H1 (cell line): Measurements from ENCODE around the gene ASPG. TPM values are rescaled to one million over a fixed set of nuclear protein-coding genes. Genes with fewer than 3 reads are reported as not detected.

Source experiments
- CTCF ChIA-PET: fragments of 300-600 bp; sonication (Branson Sonifier 250); formaldehyde crosslinking; loops from one replicate; lab custom pipeline; 2021; ENCODE audit not compliant: partially characterized antibody; lab: Charles Lee
- POLR2A ChIA-PET: fragments of 300-600 bp; sonication (Branson Sonifier 250); formaldehyde crosslinking; loops from one replicate; lab custom pipeline; 2021; ENCODE audit warnings: inconsistent platforms; ENCODE audit not compliant: partially characterized antibody; lab: Charles Lee
- DNase-seq, 2 experiments: peaks; one replicate each; pipeline versions ENCODE4 v3.0.0 to v3.0.0-alpha.2; 2010 to 2022; ENCODE audit warnings: low spot score in 2 of 2, low read depth in 1 of 2, mixed read lengths in 1 of 2
- FAIRE-seq: peaks from 2 replicates; lab custom pipeline; 2011; peaks lifted over from hg19 to GRCh38; lab: Jason Lieb, UNC
- H2AFZ ChIP-seq: 2 replicates; pipeline ENCODE4 v1.8.1; 2012; ENCODE audit warnings: low read length, inconsistent platforms
- H2AK5ac ChIP-seq: 2 replicates; pipeline ENCODE4 v1.6.1; 2013; ENCODE audit warnings: low read depth, low read length
- H2BK120ac ChIP-seq: replicated peaks from 2 replicates; pipeline ENCODE3; 2013; ENCODE audit warnings: low read depth, low read length, inconsistent platforms
- H2BK12ac ChIP-seq: 2 replicates; pipeline ENCODE4 v1.6.1; 2013; ENCODE audit warnings: low read depth, low read length
- H2BK15ac ChIP-seq: 2 replicates; pipeline ENCODE4 v1.6.1; 2013; ENCODE audit warnings: low read length
- H2BK20ac ChIP-seq: 2 replicates; pipeline ENCODE4 v1.6.1; 2013; ENCODE audit warnings: low read length
- H2BK5ac ChIP-seq: 2 replicates; pipeline ENCODE4 v1.6.1; 2013; ENCODE audit warnings: low read depth, low read length
- H3K14ac ChIP-seq: 2 replicates; pipeline ENCODE4 v1.6.1; 2013; ENCODE audit warnings: inconsistent platforms; ENCODE audit not compliant: insufficient read length
- H3K18ac ChIP-seq: 2 replicates; pipeline ENCODE4 v1.6.1; 2013; ENCODE audit warnings: low read length; ENCODE audit errors: extremely low read depth
- H3K23ac ChIP-seq: 2 replicates; pipeline ENCODE4 v1.6.1; 2013; ENCODE audit warnings: inconsistent platforms; ENCODE audit not compliant: insufficient read length
- H3K23me2 ChIP-seq: 2 replicates; pipeline ENCODE4 v1.6.1; 2013; ENCODE audit warnings: low read depth, low read length
- H3K27ac ChIP-seq: 2 replicates; pipeline ENCODE4 v1.6.1; 2011; ENCODE audit warnings: low read depth, low read length, inconsistent platforms
- H3K27me3 ChIP-seq, 4 experiments: replicated peaks in 1 of 4; 1 replicate in 1 of 4; 2 replicates in 3 of 4; pipeline versions ENCODE4 v1.6.1 to v1.8.1; 2011 to 2013; ENCODE audit warnings: low read length in 3 of 4, mild to moderate bottlenecking in 3 of 4, inconsistent platforms in 2 of 4, mixed read lengths in 2 of 4, moderate library complexity in 1 of 4; ENCODE audit not compliant: control insufficient read depth in 3 of 4, insufficient read depth in 3 of 4; ENCODE audit errors: extremely low read depth in 1 of 4
- H3K36me3 ChIP-seq, 4 experiments: 2 replicates each; pipeline versions ENCODE4 v1.6.1 to v1.8.1; 2011 to 2013; ENCODE audit warnings: mild to moderate bottlenecking in 4 of 4, low read length in 3 of 4, moderate library complexity in 2 of 4, control low read depth in 1 of 4, inconsistent platforms in 1 of 4; ENCODE audit not compliant: insufficient read depth in 4 of 4, control insufficient read depth in 2 of 4
- H3K4ac ChIP-seq: replicated peaks from 2 replicates; pipeline ENCODE3; 2013; ENCODE audit warnings: low read length, low read depth, mixed read lengths, inconsistent platforms; ENCODE audit not compliant: insufficient read length
- H3K4me1 ChIP-seq, 4 experiments: replicated peaks in 1 of 4; 1 replicate in 1 of 4; 2 replicates in 3 of 4; pipeline versions ENCODE4 v1.6.1 to v1.8.1; 2011 to 2013; ENCODE audit warnings: low read length in 3 of 4, inconsistent platforms in 2 of 4, mixed read lengths in 1 of 4; ENCODE audit not compliant: insufficient read depth in 4 of 4, control insufficient read depth in 3 of 4
- H3K4me2 ChIP-seq, 2 experiments: 2 replicates each; pipeline versions ENCODE4 v1.6.1 to v1.8.1; 2011 to 2013; ENCODE audit warnings: low read depth in 2 of 2, low read length in 2 of 2, control low read depth in 1 of 2, inconsistent platforms in 1 of 2, mild to moderate bottlenecking in 1 of 2; ENCODE audit not compliant: insufficient read depth in 1 of 2
- H3K4me3 ChIP-seq, 4 experiments: fragments of 200-600, 300-600 bp in 1 of 4; sonication (generic), shearing (Covaris generic), sonication (Bioruptor Twin) in 1 of 4; 2 replicates each; pipeline versions ENCODE4 v1.5.1 to v1.8.1; 2011 to 2016; ENCODE audit warnings: low read length in 4 of 4, low read depth in 3 of 4, control low read depth in 2 of 4, inconsistent platforms in 2 of 4, mild to moderate bottlenecking in 2 of 4, mixed read lengths in 1 of 4, moderate library complexity in 1 of 4; ENCODE audit not compliant: insufficient read depth in 2 of 4; ENCODE audit errors: extremely low read depth in 1 of 4
- H3K56ac ChIP-seq: replicated peaks from 2 replicates; pipeline ENCODE3; 2013; ENCODE audit warnings: low read depth, mild to moderate bottlenecking, mixed read lengths, low read length, inconsistent platforms; ENCODE audit not compliant: insufficient read length
- H3K79me1 ChIP-seq: 2 replicates; pipeline ENCODE4 v1.6.1; 2013; ENCODE audit warnings: low read depth, low read length, control low read depth
- H3K79me2 ChIP-seq, 2 experiments: 2 replicates each; pipeline versions ENCODE4 v1.6.1 to v1.8.1; 2012 to 2013; ENCODE audit warnings: low read length in 2 of 2, mild to moderate bottlenecking in 2 of 2, inconsistent platforms in 1 of 2; ENCODE audit not compliant: insufficient read depth in 2 of 2, control insufficient read depth in 1 of 2
- H3K9ac ChIP-seq, 4 experiments: replicated peaks in 1 of 4; 1 replicate in 1 of 4; 2 replicates in 3 of 4; pipeline versions ENCODE4 v1.6.1 to v1.8.1; 2011 to 2013; ENCODE audit warnings: low read depth in 3 of 4, low read length in 3 of 4, control low read depth in 2 of 4, mild to moderate bottlenecking in 2 of 4, moderate library complexity in 2 of 4, inconsistent platforms in 1 of 4; ENCODE audit errors: extremely low read depth in 1 of 4
- H3K9me3 ChIP-seq, 2 experiments: 2 replicates each; pipeline versions ENCODE4 v1.6.1 to v1.8.1; 2012 to 2013; ENCODE audit warnings: mild to moderate bottlenecking in 2 of 2, moderate library complexity in 2 of 2, control low read depth in 1 of 2, inconsistent platforms in 1 of 2, low read depth in 1 of 2, low read length in 1 of 2, mixed read lengths in 1 of 2; ENCODE audit not compliant: insufficient read depth in 2 of 2
- H4K20me1 ChIP-seq, 2 experiments: replicated peaks in 1 of 2; 2 replicates each; pipeline versions ENCODE3 to v1.8.1; 2011 to 2013; ENCODE audit warnings: inconsistent platforms in 2 of 2, low read length in 2 of 2, mild to moderate bottlenecking in 1 of 2; ENCODE audit not compliant: insufficient read depth in 2 of 2, control insufficient read depth in 1 of 2
- H4K5ac ChIP-seq: 2 replicates; pipeline ENCODE4 v1.6.1; 2013; ENCODE audit warnings: low read length, low read depth, mixed read lengths, inconsistent platforms; ENCODE audit not compliant: insufficient read length
- H4K8ac ChIP-seq: 2 replicates; pipeline ENCODE4 v1.8.0; 2013; ENCODE audit warnings: mild to moderate bottlenecking, moderate library complexity, low read length, inconsistent platforms; ENCODE audit not compliant: insufficient read depth; ENCODE audit errors: extremely low read depth
- H4K91ac ChIP-seq: replicated peaks from 2 replicates; pipeline ENCODE3; 2013; ENCODE audit warnings: low read length, mixed read lengths, inconsistent platforms; ENCODE audit not compliant: insufficient read length
- ASH2L ChIP-seq: fragments of 200-600, 300-600 bp; sonication (generic); IDR thresholded peaks from one replicate; pipeline ENCODE4 v1.7.1; 2017; ENCODE audit warnings: low read length
- CBX5 ChIP-seq: fragments of 300-800, 300-1000 bp; sonication (generic); IDR thresholded peaks from 2 replicates; pipeline ENCODE4 v1.7.1; 2016; ENCODE audit warnings: antibody characterized with exemption, low read length, low read depth
- CHD2 ChIP-seq: IDR thresholded peaks from 2 replicates; pipeline ENCODE4 v1.6.1; 2012; ENCODE audit warnings: low read length, improper control_type of control experiment
- EZH2 ChIP-seq: fragments of 200-600 bp; sonication (generic); IDR thresholded peaks from 2 replicates; pipeline ENCODE4 v1.7.1; 2012; ENCODE audit warnings: low read depth, mild to moderate bottlenecking, moderate library complexity, low read length, inconsistent platforms; ENCODE audit not compliant: severe bottlenecking
- FOSL1 ChIP-seq: IDR thresholded peaks from 2 replicates; pipeline ENCODE4 v1.6.1; 2011; ENCODE audit warnings: mild to moderate bottlenecking, low read depth, low read length, moderate library complexity; ENCODE audit not compliant: insufficient read depth
- POLR2AphosphoS5 ChIP-seq: IDR thresholded peaks from 2 replicates; pipeline ENCODE4 v1.6.1; 2011; ENCODE audit warnings: low read depth, low read length
- RNF2 ChIP-seq: fragments of 200-900, 300-1000 bp; sonication (generic); IDR thresholded peaks from 2 replicates; pipeline ENCODE4 v1.7.1; 2016; ENCODE audit warnings: borderline replicate concordance, low read depth, mild to moderate bottlenecking, antibody characterized with exemption, low read length; ENCODE audit not compliant: poor library complexity, severe bottlenecking; ENCODE audit errors: missing control alignments
- SP2 ChIP-seq: IDR thresholded peaks from 2 replicates; pipeline ENCODE4 v1.6.1; 2012; ENCODE audit warnings: mild to moderate bottlenecking, low read length, inconsistent platforms
- YY1 ChIP-seq: IDR thresholded peaks from 2 replicates; pipeline ENCODE4 v1.6.1; 2011; ENCODE audit warnings: low read depth, mild to moderate bottlenecking, low read length
- WGBS, 2 experiments: shearing (Covaris generic) in 1 of 2; methylation state at CpG; one replicate each; pipeline versions ENCODE4 v1.1.6 to v1.1.7; 2013 to 2015; ENCODE audit warnings: low lambda C conversion rate in 2 of 2, mixed read lengths in 2 of 2, inconsistent platforms in 1 of 2, low coverage in 1 of 2, missing lambda C conversion rate in 1 of 2; ENCODE audit not compliant: insufficient replicate concordance in 2 of 2, insufficient coverage in 1 of 2, insufficient read length in 1 of 2; ENCODE audit errors: extremely low coverage in 1 of 2, missing lambda C conversion rate in 1 of 2; 5-methylcytosine and 5-hydroxymethylcytosine counted together
- polyA plus RNA-seq, 7 experiments: library from polyadenylated mRNA; depleted of rRNA in 3 of 7; stranded (reverse) in 5 of 7; unstranded in 2 of 7; fragments of >200 nt in 5 of 7; fragments of 200-250 nt in 2 of 7; gene quantifications; 1 replicate in 5 of 7; 2 replicates in 1 of 7; 4 replicates in 1 of 7; pipeline versions ENCODE4 v1.2.1 to v1.2.3, GENCODE V29; 2011 to 2013; ENCODE audit warnings: missing spikeins in 2 of 7, mixed read lengths in 2 of 7
- total RNA-seq: library from RNA; stranded (reverse); fragmentation: NEBNext Ultra II Directional; extraction: Animal tissue kit (Norgen Biotek cat#: 25700); gene quantifications from 2 replicates; pipeline ENCODE4 v1.2.1, GENCODE V29; 2021
- TF ChIP-seq, protein P1 (sequence below), 3 experiments: IDR thresholded peaks; 1 replicate in 2 of 3; 2 replicates in 1 of 3; pipeline versions ENCODE4 v1.5.1 to v1.6.1; 2011; ENCODE audit warnings: low read length in 3 of 3, mild to moderate bottlenecking in 3 of 3, inconsistent platforms in 2 of 3, low read depth in 1 of 3, moderate library complexity in 1 of 3; ENCODE audit not compliant: insufficient read depth in 1 of 3; ENCODE audit errors: control extremely low read depth in 1 of 3

The ASPG gene
- total and polyA plus RNA-seq, 2 of the 8 experiments (the other 6 are each of a cell fraction or from before 2014, with no cell fraction given): 0.34 to 0.59 TPM

- no peak overlapping the region for H2AFZ ChIP-seq
- TF ChIP-seq YY1 (no peak), POLR2AphosphoS5 (no peak), CHD2 (no peak), SP2 (no peak), ASH2L (no peak), RNF2 (no peak), FOSL1 (no peak), CBX5 (no peak), EZH2 (no peak)
- TF ChIP-seq, protein P1, sequence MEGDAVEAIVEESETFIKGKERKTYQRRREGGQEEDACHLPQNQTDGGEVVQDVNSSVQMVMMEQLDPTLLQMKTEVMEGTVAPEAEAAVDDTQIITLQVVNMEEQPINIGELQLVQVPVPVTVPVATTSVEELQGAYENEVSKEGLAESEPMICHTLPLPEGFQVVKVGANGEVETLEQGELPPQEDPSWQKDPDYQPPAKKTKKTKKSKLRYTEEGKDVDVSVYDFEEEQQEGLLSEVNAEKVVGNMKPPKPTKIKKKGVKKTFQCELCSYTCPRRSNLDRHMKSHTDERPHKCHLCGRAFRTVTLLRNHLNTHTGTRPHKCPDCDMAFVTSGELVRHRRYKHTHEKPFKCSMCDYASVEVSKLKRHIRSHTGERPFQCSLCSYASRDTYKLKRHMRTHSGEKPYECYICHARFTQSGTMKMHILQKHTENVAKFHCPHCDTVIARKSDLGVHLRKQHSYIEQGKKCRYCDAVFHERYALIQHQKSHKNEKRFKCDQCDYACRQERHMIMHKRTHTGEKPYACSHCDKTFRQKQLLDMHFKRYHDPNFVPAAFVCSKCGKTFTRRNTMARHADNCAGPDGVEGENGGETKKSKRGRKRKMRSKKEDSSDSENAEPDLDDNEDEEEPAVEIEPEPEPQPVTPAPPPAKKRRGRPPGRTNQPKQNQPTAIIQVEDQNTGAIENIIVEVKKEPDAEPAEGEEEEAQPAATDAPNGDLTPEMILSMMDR (IDR thresholded peaks at IDR 0.05; ENCODE audit: control extremely low read depth in 1 of 3, insufficient read depth in 1 of 3, low read depth in 1 of 3, low read length in 3 of 3): no peak
- no peak overlapping the region for H3K23ac ChIP-seq
- no peaks in the 10 kb centered on the region for H3K27me3 ChIP-seq
- FAIRE-seq: no peak
- POLR2A ChIA-PET: no interaction called here
- H2BK15ac ChIP-seq: no peak overlapping the region
- no peak overlapping the region for H3K27ac ChIP-seq
- no peak overlapping the region for H3K18ac ChIP-seq
- WGBS, 2 experiments: 94% methylated on average over 3 of the region's 3 CpGs; no CpG with 5 or more reads in 1 of the 2 experiments
- no peak for DNase-seq
- no peak overlapping the region for H2BK5ac ChIP-seq
- no peak overlapping the region for H3K4ac ChIP-seq
- H3K56ac ChIP-seq: no peak overlapping the region
- H3K4me2 ChIP-seq: no peak overlapping the region
- H3K79me1 ChIP-seq: no peaks in the 10 kb centered on the region
- no peaks in the 10 kb centered on the region for H3K36me3 ChIP-seq
- no peaks in the 10 kb centered on the region for H4K20me1 ChIP-seq
- no peaks in the 10 kb centered on the region for H3K23me2 ChIP-seq
- no peaks in the 10 kb centered on the region for H3K4me1 ChIP-seq
- H3K14ac ChIP-seq: no peak overlapping the region
- H2AK5ac ChIP-seq: no peak overlapping the region
- 0 out of 4 replicates have a peak, but pooled peaks cover 0 to 4% of the 10 kb centered on the region in 2 experiments for H3K9me3 ChIP-seq
- CTCF ChIA-PET: interaction anchor here (1.0 to 2.6 kb wide), 5 partner anchors 9 to 46 kb away, joined by 3 to 9 read pairs (median 4); no protein-coding TSS in a partner anchor
- no peak overlapping the region for H4K5ac ChIP-seq
- no peak overlapping the region for H4K8ac ChIP-seq
- H2BK120ac ChIP-seq: no peak overlapping the region
- H4K91ac ChIP-seq: no peak overlapping the region
- no peak overlapping the region for H2BK12ac ChIP-seq
- H3K4me3 ChIP-seq: no peak overlapping the region
- H3K79me2 ChIP-seq: no peaks in the 10 kb centered on the region
- no peak overlapping the region for H3K9ac ChIP-seq
- H2BK20ac ChIP-seq: no peak overlapping the region
Measured at GRCh38 chr14:104047761-104048160, 37.7 kb upstream of the ASPG start.
